Measurements from ENCODE around the gene UPP2.

Gene UPP2

GRCh38 chr2:158101384-158101926, at the start of gene UPP2:
Gene UPP2, plus strand, starts transcription at chr2:158101876. Its CDS starts 188 bp downstream, at chr2:158102064.
- no peak for DNase-seq (ENCODE audit: low read depth)

GRCh38 chr2:158052761-158053160, 48.9 kb upstream of the UPP2 start:
- no peak for DNase-seq (ENCODE audit: low read depth)

- DNase-seq (ENCODE audit: low read depth) = no peak
Observed at GRCh38 chr2:158056875-158057274, 44.8 kb upstream of the UPP2 start.

- no peak for DNase-seq (ENCODE audit: low read depth)
Observed at GRCh38 chr2:158060160-158060834, 41.4 kb upstream of the UPP2 start.

GRCh38 chr2:158060835-158061435, 40.7 kb upstream of the UPP2 start:
- no peak for DNase-seq (ENCODE audit: low read depth)

GRCh38 chr2:158061763-158062162, 39.9 kb upstream of the UPP2 start:
- no peak for DNase-seq (ENCODE audit: low read depth)

GRCh38 chr2:158066046-158066713, 35.5 kb upstream of the UPP2 start:
- no peak for DNase-seq (ENCODE audit: low read depth)

- no peak for DNase-seq (ENCODE audit: low read depth)
Observed at GRCh38 chr2:158071018-158071417, 30.7 kb upstream of the UPP2 start.

GRCh38 chr2:158072361-158072760, 29.3 kb upstream of the UPP2 start:
- DNase-seq (ENCODE audit: low read depth) = no peak

- no peak for DNase-seq (ENCODE audit: low read depth)
Observed at GRCh38 chr2:158079672-158080071, 22.0 kb upstream of the UPP2 start.

GRCh38 chr2:158088093-158088492, 13.6 kb upstream of the UPP2 start:
- no peak for DNase-seq (ENCODE audit: low read depth)

- DNase-seq (ENCODE audit: low read depth) = no peak
Observed at GRCh38 chr2:158089322-158089721, 12.4 kb upstream of the UPP2 start.

GRCh38 chr2:158091647-158092046, 10.0 kb upstream of the UPP2 start:
- DNase-seq (ENCODE audit: low read depth) = no peak

- no peak for DNase-seq (ENCODE audit: low read depth)
Observed at GRCh38 chr2:158094487-158095092, 7.1 kb upstream of the UPP2 start.

GRCh38 chr2:158095269-158095668, 6.4 kb upstream of the UPP2 start:
- DNase-seq (ENCODE audit: low read depth) = no peak

GRCh38 chr2:158095912-158096311, 5.8 kb upstream of the UPP2 start:
- no peak for DNase-seq (ENCODE audit: low read depth)

- no peak for DNase-seq (ENCODE audit: low read depth)
Observed at GRCh38 chr2:158097481-158097880, 4.2 kb upstream of the UPP2 start.

GRCh38 chr2:158098178-158098577, 3.5 kb upstream of the UPP2 start:
- no peak for DNase-seq (ENCODE audit: low read depth)

GRCh38 chr2:158099716-158100115, 2.0 kb upstream of the UPP2 start:
- DNase-seq (ENCODE audit: low read depth) = no peak

GRCh38 chr2:158100411-158100810, 1.3 kb upstream of the UPP2 start:
- no peak for DNase-seq (ENCODE audit: low read depth)

- DNase-seq (ENCODE audit: low read depth) = no peak
Observed at GRCh38 chr2:158102446-158102845, 770 bp downstream of the UPP2 start.

GRCh38 chr2:158103411-158104012, 1.8 kb downstream of the UPP2 start:
- DNase-seq (ENCODE audit: low read depth) = no peak
